Neural progenitor cell (in vitro differentiated cells): ENCODE results near the gene CARS2. TPM values are rescaled to one million over a fixed set of nuclear protein-coding genes. Genes with fewer than 3 reads are reported as not detected.

Source experiments
- DNase-seq: peaks from one replicate; pipeline ENCODE4 v3.0.0-alpha.2; 2016; ENCODE audit warnings: low spot score
- H2AFZ ChIP-seq: fragments of 200-600 bp; sonication (generic); replicated peaks from 2 replicates; pipeline ENCODE4 v1.6.1; 2016; ENCODE audit warnings: antibody characterized with exemption
- H3F3A ChIP-seq: fragments of 200-600 bp; sonication (generic); 2 replicates; pipeline ENCODE4 v1.6.1; 2016; ENCODE audit warnings: antibody characterized with exemption, low read depth
- H3K27ac ChIP-seq: fragments of 200-600 bp; sonication (generic); 2 replicates; pipeline ENCODE4 v1.5.1; 2016; ENCODE audit warnings: mild to moderate bottlenecking
- H3K27me3 ChIP-seq: fragments of 200-600 bp; sonication (generic); 2 replicates; pipeline ENCODE4 v1.6.1; 2016; ENCODE audit warnings: mild to moderate bottlenecking, moderate library complexity
- H3K36me3 ChIP-seq: fragments of 200-600 bp; sonication (generic); 2 replicates; pipeline ENCODE4 v1.5.1; 2016
- H3K4me1 ChIP-seq: fragments of 200-600 bp; sonication (generic); 2 replicates; pipeline ENCODE4 v1.6.1; 2016; ENCODE audit warnings: mixed run types
- H3K4me2 ChIP-seq: fragments of 200-600 bp; sonication (generic); 2 replicates; pipeline ENCODE4 v1.6.1; 2016
- H3K4me3 ChIP-seq: fragments of 200-600 bp; sonication (generic); 2 replicates; pipeline ENCODE4 v1.5.1; 2016
- H3K79me2 ChIP-seq: fragments of 200-600 bp; sonication (generic); 2 replicates; pipeline ENCODE4 v1.6.1; 2016; ENCODE audit warnings: low read depth
- H3K9ac ChIP-seq: fragments of 200-600 bp; sonication (generic); 2 replicates; pipeline ENCODE4 v1.6.1; 2016
- H3K9me3 ChIP-seq: fragments of 200-600 bp; sonication (generic); 2 replicates; pipeline ENCODE4 v1.5.1; 2016; ENCODE audit warnings: low read depth
- H4K20me1 ChIP-seq: fragments of 200-600 bp; sonication (generic); 2 replicates; pipeline ENCODE4 v1.6.1; 2016; ENCODE audit warnings: low read depth
- H3K27ac Mint-ChIP-seq: 3 replicates; pipeline ENCODE4 v1.8.0; 2021; ENCODE audit warnings: mixed read lengths
- H3K27me3 Mint-ChIP-seq: 2 replicates; pipeline ENCODE4 v1.8.0; 2022; ENCODE audit warnings: low read depth, mild to moderate bottlenecking, inconsistent platforms, moderate library complexity, mixed read lengths; ENCODE audit not compliant: insufficient read depth
- H3K36me3 Mint-ChIP-seq: 3 replicates; pipeline ENCODE4 v1.8.0; 2021; ENCODE audit warnings: mixed read lengths
- H3K4me1 Mint-ChIP-seq: 3 replicates; pipeline ENCODE4 v1.8.0; 2021; ENCODE audit warnings: mixed read lengths
- H3K4me3 Mint-ChIP-seq: 3 replicates; pipeline ENCODE4 v1.8.0; 2021; ENCODE audit warnings: mild to moderate bottlenecking, moderate library complexity, mixed read lengths
- H3K9me3 Mint-ChIP-seq: 3 replicates; pipeline ENCODE4 v1.8.0; 2020; ENCODE audit warnings: mixed read lengths
- CTCF ChIP-seq: fragments of 200-600 bp; sonication (generic); IDR thresholded peaks from 2 replicates; pipeline ENCODE4 v1.5.1; 2017; ENCODE audit warnings: antibody characterized with exemption, mild to moderate bottlenecking
- EZH2 ChIP-seq: fragments of 200-600 bp; sonication (generic); IDR thresholded peaks from 2 replicates; pipeline ENCODE4 v1.6.1; 2017; ENCODE audit warnings: antibody characterized with exemption, mild to moderate bottlenecking, moderate library complexity
- EZH2phosphoT487 ChIP-seq: fragments of 200-600 bp; sonication (generic); IDR thresholded peaks from 2 replicates; pipeline ENCODE4 v1.6.1; 2017; ENCODE audit warnings: antibody characterized with exemption
- total RNA-seq: library from RNA; depleted of rRNA; stranded (reverse); fragments of >200 nt; gene quantifications from 2 replicates; pipeline ENCODE4 v1.2.3, GENCODE V29; 2015; ENCODE audit warnings: low replicate concordance

CARS2 gene
- total RNA-seq, 1 donor from 2014 or later = 50.0 TPM

- Histone ChIP-seq H3K27me3 (no peaks in the 10 kb centered on the region), H3K36me3 (no peaks in the 10 kb centered on the region), H3K4me3 (no peak overlapping the region), H4K20me1 (peaks cover 6% of the 10 kb centered on the region), H3K27ac (no peak overlapping the region), H3K79me2 (peaks cover 46% of the 10 kb centered on the region), H2AFZ (no peak overlapping the region), H3K9ac (no peak overlapping the region), H3K4me2 (no peak overlapping the region), H3K9me3 (no peaks in the 10 kb centered on the region), H3K4me1 (no peaks in the 10 kb centered on the region), H3F3A (no peaks in the 10 kb centered on the region)
- no peak for DNase-seq
- peaks cover 35% of the 10 kb centered on the region for H3K36me3 Mint-ChIP-seq
- no peak overlapping the region for H3K27ac Mint-ChIP-seq
- H3K9me3 Mint-ChIP-seq = no peaks in the 10 kb centered on the region
- peaks cover 6% of the 10 kb centered on the region for H3K4me1 Mint-ChIP-seq
- no peak overlapping the region for H3K4me3 Mint-ChIP-seq
- TF ChIP-seq EZH2phosphoT487 = no peak
- no peak for TF ChIP-seq EZH2
- no peak for TF ChIP-seq CTCF
- H3K27me3 Mint-ChIP-seq = no peaks in the 10 kb centered on the region
Observed at GRCh38 chr13:110630566-110631119, 75.3 kb downstream of the CARS2 start.

GRCh38 chr13:110629735-110630134 lies 76.2 kb downstream of the CARS2 start:
- peaks cover 6% of the 10 kb centered on the region for H3K4me1 Mint-ChIP-seq
- DNase-seq = no peak
- H3K36me3 Mint-ChIP-seq = peaks cover 35% of the 10 kb centered on the region

GRCh38 chr13:110628952-110629701 lies 76.8 kb downstream of the CARS2 start:
- no peak overlapping the region for H3K4me2 ChIP-seq
- peaks cover 33% of the 10 kb centered on the region for H3K36me3 Mint-ChIP-seq
- no peak overlapping the region for H3K4me3 ChIP-seq
- TF ChIP-seq EZH2phosphoT487 (no peak), CTCF (no peak), EZH2 (no peak)
- DNase-seq = no peak
- H3K27me3 Mint-ChIP-seq = no peaks in the 10 kb centered on the region
- peaks cover 21% of the 10 kb centered on the region for H4K20me1 ChIP-seq
- no peaks in the 10 kb centered on the region for H3K36me3 ChIP-seq
- H3K27me3 ChIP-seq = no peaks in the 10 kb centered on the region
- H3K9me3 ChIP-seq = no peaks in the 10 kb centered on the region
- no peaks in the 10 kb centered on the region for H3K9me3 Mint-ChIP-seq
- no peak overlapping the region for H3K9ac ChIP-seq
- peaks cover 5% of the 10 kb centered on the region for H3F3A ChIP-seq
- H2AFZ ChIP-seq = no peak overlapping the region
- no peak overlapping the region for H3K27ac Mint-ChIP-seq
- H3K4me3 Mint-ChIP-seq = no peak overlapping the region
- H3K4me1 ChIP-seq = peaks cover 10% of the 10 kb centered on the region
- H3K4me1 Mint-ChIP-seq = peaks cover 6% of the 10 kb centered on the region
- peaks cover 61% of the 10 kb centered on the region for H3K79me2 ChIP-seq
- H3K27ac ChIP-seq = no peak overlapping the region

More at GRCh38 chr13:110629735-110630134, 76.2 kb downstream of the CARS2 start:
- Histone ChIP-seq H3K27ac (no peak overlapping the region), H2AFZ (no peak overlapping the region), H3K4me3 (no peak overlapping the region), H3F3A (peaks cover 1% of the 10 kb centered on the region), H3K36me3 (no peaks in the 10 kb centered on the region), H3K79me2 (peaks cover 55% of the 10 kb centered on the region), H3K27me3 (no peaks in the 10 kb centered on the region), H3K4me2 (no peak overlapping the region), H3K4me1 (peaks cover 4% of the 10 kb centered on the region), H4K20me1 (peaks cover 15% of the 10 kb centered on the region), H3K9me3 (no peaks in the 10 kb centered on the region), H3K9ac (no peak overlapping the region)
- no peaks in the 10 kb centered on the region for H3K27me3 Mint-ChIP-seq
- H3K9me3 Mint-ChIP-seq = no peaks in the 10 kb centered on the region
- no peak overlapping the region for H3K4me3 Mint-ChIP-seq
- H3K27ac Mint-ChIP-seq = no peak overlapping the region
- TF ChIP-seq EZH2 = no peak
- TF ChIP-seq CTCF = no peak
- TF ChIP-seq EZH2phosphoT487 = no peak
